SK-N-SH treated with all-trans-retinoic acid at 6 μM for 48 hours (cell line): ENCODE results near the gene EHD4.

Source experiments
- ATAC-seq: fragments of 200-7000 bp; cut with Tn5 transposase; 3 replicates; pipeline ENCODE4 v1.9.1; 2020; ENCODE audit warnings: mild to moderate bottlenecking, moderate library complexity
- ARNTL ChIP-seq: fragments of 450-650 bp; formaldehyde crosslinking; IDR thresholded peaks from 2 replicates; pipeline ENCODE4 v1.5.0; 2020; ENCODE audit warnings: low read depth, mild to moderate bottlenecking, moderate library complexity, borderline replicate concordance
- BACH2 ChIP-seq: fragments of 250-450 bp; sonication (Bioruptor Pico); IDR thresholded peaks from 2 replicates; pipeline ENCODE4 v1.9.0; 2021; ENCODE audit warnings: mild to moderate bottlenecking, borderline replicate concordance
- CREB5 ChIP-seq: fragments of 250-450 bp; sonication (Bioruptor Pico); IDR thresholded peaks from 2 replicates; pipeline ENCODE4 v1.5.1; 2020; ENCODE audit warnings: low read depth, mild to moderate bottlenecking, moderate library complexity
- CSDC2 ChIP-seq: fragments of 250-450 bp; sonication (Bioruptor Pico); IDR thresholded peaks from 2 replicates; pipeline ENCODE4 v1.5.0; 2020; ENCODE audit warnings: mild to moderate bottlenecking, moderate library complexity
- CSRNP3 ChIP-seq: fragments of 250-450 bp; sonication (Bioruptor Pico); IDR thresholded peaks from 2 replicates; pipeline ENCODE4 v1.5.1; 2021; ENCODE audit warnings: mild to moderate bottlenecking, moderate library complexity
- ESRRG ChIP-seq: fragments of 250-450 bp; sonication (Bioruptor Pico); IDR thresholded peaks from 2 replicates; pipeline ENCODE4 v1.6.1; 2021; ENCODE audit warnings: mild to moderate bottlenecking
- GLIS3 ChIP-seq: fragments of 250-450 bp; sonication (Bioruptor Pico); IDR thresholded peaks from 2 replicates; pipeline ENCODE4 v1.5.0; 2020; ENCODE audit warnings: mild to moderate bottlenecking, moderate library complexity
- ISL1 ChIP-seq: fragments of 250-450 bp; sonication (Bioruptor Pico); IDR thresholded peaks from 2 replicates; pipeline ENCODE4 v2.1.2; 2022; ENCODE audit warnings: mild to moderate bottlenecking, moderate library complexity
- OSR1 ChIP-seq: fragments of 250-450 bp; sonication (Bioruptor Pico); IDR thresholded peaks from 2 replicates; pipeline ENCODE4 v1.8.0; 2022; ENCODE audit warnings: moderate library complexity, mild to moderate bottlenecking, inconsistent platforms
- PATZ1 ChIP-seq: fragments of 250-450 bp; sonication (Bioruptor Pico); IDR thresholded peaks from 2 replicates; pipeline ENCODE4 v1.8.0; 2020; ENCODE audit warnings: mild to moderate bottlenecking, moderate library complexity, borderline replicate concordance
- PPARA ChIP-seq: fragments of 250-450 bp; sonication (Bioruptor Pico); IDR thresholded peaks from 2 replicates; pipeline ENCODE4 v1.5.0; 2020; ENCODE audit warnings: mild to moderate bottlenecking, borderline replicate concordance
- RARB ChIP-seq: fragments of 250-450 bp; sonication (Bioruptor Pico); IDR thresholded peaks from 2 replicates; pipeline ENCODE4 v1.8.0; 2021; ENCODE audit warnings: mild to moderate bottlenecking, moderate library complexity
- SNAI2 ChIP-seq: fragments of 250-450 bp; sonication (Bioruptor Pico); IDR thresholded peaks from 2 replicates; pipeline ENCODE4 v1.5.0; 2020; ENCODE audit warnings: mild to moderate bottlenecking, moderate library complexity
- TCF4 ChIP-seq: fragments of 250-450 bp; sonication (Bioruptor Pico); IDR thresholded peaks from 2 replicates; pipeline ENCODE4 v1.8.0; 2021; ENCODE audit warnings: mild to moderate bottlenecking, moderate library complexity, borderline replicate concordance
- TOX ChIP-seq: fragments of 250-450 bp; sonication (Bioruptor Pico); IDR thresholded peaks from 2 replicates; pipeline ENCODE4 v1.8.0; 2021; ENCODE audit warnings: mild to moderate bottlenecking, moderate library complexity, borderline replicate concordance
- TSHZ2 ChIP-seq: fragments of 250-450 bp; sonication (Bioruptor Pico); IDR thresholded peaks from 2 replicates; pipeline ENCODE4 v1.5.0; 2020; ENCODE audit warnings: mild to moderate bottlenecking, moderate library complexity
- ZC3H10 ChIP-seq: fragments of 250-450 bp; sonication (Bioruptor Pico); IDR thresholded peaks from 2 replicates; pipeline ENCODE4 v1.5.1; 2021; ENCODE audit warnings: mild to moderate bottlenecking, moderate library complexity
- ZFP3 ChIP-seq: fragments of 250-450 bp; sonication (Bioruptor Pico); IDR thresholded peaks from 2 replicates; pipeline ENCODE4 v1.5.0; 2020; ENCODE audit warnings: mild to moderate bottlenecking, moderate library complexity
- ZFP30 ChIP-seq: fragments of 450-650 bp; formaldehyde crosslinking; IDR thresholded peaks from 2 replicates; pipeline ENCODE4 v1.5.0; 2022; ENCODE audit warnings: mild to moderate bottlenecking, moderate library complexity
- ZNF565 ChIP-seq: fragments of 450-650 bp; formaldehyde crosslinking; conservative IDR thresholded peaks from 2 replicates; pipeline ENCODE4 v1.5.0; 2020; ENCODE audit warnings: low read depth, mild to moderate bottlenecking, moderate library complexity
- ZNF70 ChIP-seq: fragments of 450-650 bp; formaldehyde crosslinking; IDR thresholded peaks from 2 replicates; pipeline ENCODE4 v1.5.0; 2020; ENCODE audit warnings: mild to moderate bottlenecking, moderate library complexity
- ZNF8 ChIP-seq: fragments of 450-650 bp; formaldehyde crosslinking; IDR thresholded peaks from 2 replicates; pipeline ENCODE4 v1.5.0; 2020; ENCODE audit warnings: mild to moderate bottlenecking, moderate library complexity

Gene EHD4

GRCh38 chr15:41913256-41913655, 59.1 kb downstream of the EHD4 start (continued):
- no peak for TF ChIP-seq CSDC2
- no peak for TF ChIP-seq ISL1 (CRISPR knock-in tag)

- no peak for TF ChIP-seq TOX (CRISPR knock-in tag)
- TF ChIP-seq PPARA (CRISPR knock-in tag) = no peak
- TF ChIP-seq TCF4 = no peak
- no peak for TF ChIP-seq ZNF70 (CRISPR knock-in tag)
- no peak for TF ChIP-seq BACH2 (CRISPR knock-in tag)
- no peak for TF ChIP-seq ESRRG (CRISPR knock-in tag)
- no peak for TF ChIP-seq ZFP30
- no peak for TF ChIP-seq CSRNP3
- ATAC-seq = no peak
Measured at GRCh38 chr15:41911691-41912345, 60.5 kb downstream of the EHD4 start.

- no peak for ATAC-seq
- TF ChIP-seq TOX (CRISPR knock-in tag) = no peak
- no peak for TF ChIP-seq BACH2 (CRISPR knock-in tag)
- no peak for TF ChIP-seq RARB
- TF ChIP-seq ARNTL = no peak
- no peak for TF ChIP-seq ISL1 (CRISPR knock-in tag)
- no peak for TF ChIP-seq ZFP30
- no peak for TF ChIP-seq PPARA (CRISPR knock-in tag)
- TF ChIP-seq ZNF8 = no peak
- TF ChIP-seq SNAI2 (CRISPR knock-in tag) = no peak
- TF ChIP-seq PATZ1 (CRISPR knock-in tag) = no peak
- TF ChIP-seq ZNF70 (CRISPR knock-in tag) = no peak
- TF ChIP-seq TSHZ2 (CRISPR knock-in tag) = no peak
- TF ChIP-seq GLIS3 (CRISPR knock-in tag) = no peak
- TF ChIP-seq CSDC2 = no peak
- no peak for TF ChIP-seq OSR1 (CRISPR knock-in tag)
- no peak for TF ChIP-seq TCF4
- TF ChIP-seq CREB5 = no peak
- TF ChIP-seq ZC3H10 (CRISPR knock-in tag) = no peak
- no peak for TF ChIP-seq ZNF565 (CRISPR knock-in tag)
Measured at GRCh38 chr15:41908736-41909461, 63.5 kb downstream of the EHD4 start.

GRCh38 chr15:41907141-41907540, 65.2 kb downstream of the EHD4 start:
- TF ChIP-seq ZFP30 = no peak
- TF ChIP-seq ZFP3 (CRISPR knock-in tag) = no peak
- TF ChIP-seq ZNF8 = no peak
- TF ChIP-seq CREB5 = no peak
- TF ChIP-seq PATZ1 (CRISPR knock-in tag) = no peak
- no peak for TF ChIP-seq ZC3H10 (CRISPR knock-in tag)
- TF ChIP-seq TSHZ2 (CRISPR knock-in tag) = no peak
- no peak for ATAC-seq
